Mesendoderm (in vitro differentiated cells): Measurements from ENCODE around the gene NSD2.

Source experiments
- DNase-seq: peaks from one replicate; pipeline ENCODE4 v3.0.0; 2013
- H2AK5ac ChIP-seq: 2 replicates; pipeline ENCODE4 v1.6.1; 2013; ENCODE audit warnings: low read length, inconsistent platforms
- H2BK120ac ChIP-seq: 2 replicates; pipeline ENCODE4 v1.6.1; 2013; ENCODE audit warnings: low read depth, mild to moderate bottlenecking, low read length, moderate library complexity, mixed read lengths
- H2BK15ac ChIP-seq: replicated peaks from 2 replicates; pipeline ENCODE4 v1.6.1; 2013; ENCODE audit warnings: low read depth, mild to moderate bottlenecking, moderate library complexity
- H2BK5ac ChIP-seq: 2 replicates; pipeline ENCODE4 v1.6.1; 2013; ENCODE audit warnings: low read length, inconsistent platforms
- H3K18ac ChIP-seq: 2 replicates; pipeline ENCODE4 v1.6.1; 2013; ENCODE audit warnings: mild to moderate bottlenecking, low read length, mixed read lengths
- H3K23ac ChIP-seq: one replicate; pipeline ENCODE4 v1.6.1; 2013; ENCODE audit warnings: low read length
- H3K27ac ChIP-seq: 2 replicates; pipeline ENCODE4 v1.5.1; 2013; ENCODE audit warnings: low read depth, mild to moderate bottlenecking, inconsistent platforms, low read length, moderate library complexity
- H3K27me3 ChIP-seq: 2 replicates; pipeline ENCODE4 v1.6.1; 2013; ENCODE audit warnings: low read length, control low read depth, mild to moderate bottlenecking, inconsistent platforms; ENCODE audit not compliant: insufficient read depth, poor library complexity
- H3K36me3 ChIP-seq: 2 replicates; pipeline ENCODE4 v1.6.1; 2013; ENCODE audit warnings: low read length, inconsistent platforms; ENCODE audit not compliant: control insufficient read depth, insufficient read depth
- H3K4ac ChIP-seq: one replicate; pipeline ENCODE4 v1.6.1; 2013; ENCODE audit warnings: low read depth, mild to moderate bottlenecking, low read length, moderate library complexity
- H3K4me1 ChIP-seq: 2 replicates; pipeline ENCODE4 v1.6.1; 2013; ENCODE audit warnings: low read depth, low read length, inconsistent platforms; ENCODE audit not compliant: control insufficient read depth
- H3K4me2 ChIP-seq: 2 replicates; pipeline ENCODE4 v1.6.1; 2013; ENCODE audit warnings: low read length
- H3K4me3 ChIP-seq: 2 replicates; pipeline ENCODE4 v1.5.1; 2013; ENCODE audit warnings: mild to moderate bottlenecking, low read length
- H3K56ac ChIP-seq: one replicate; pipeline ENCODE4 v1.6.1; 2013; ENCODE audit warnings: low read length
- H3K79me1 ChIP-seq: 2 replicates; pipeline ENCODE4 v1.6.1; 2013; ENCODE audit warnings: low read length, inconsistent platforms
- H3K79me2 ChIP-seq: 2 replicates; pipeline ENCODE4 v1.6.1; 2013; ENCODE audit warnings: mild to moderate bottlenecking, low read length; ENCODE audit not compliant: control insufficient read depth, insufficient read depth
- H3K9ac ChIP-seq: 2 replicates; pipeline ENCODE4 v1.6.1; 2013; ENCODE audit warnings: low read length, inconsistent platforms
- H4K5ac ChIP-seq: one replicate; pipeline ENCODE4 v1.6.1; 2013; ENCODE audit warnings: low read length
- H4K8ac ChIP-seq: one replicate; pipeline ENCODE4 v1.6.1; 2013; ENCODE audit warnings: low read depth, mild to moderate bottlenecking, control low read depth, low read length, moderate library complexity
- WGBS: extraction: QIAGEN DNeasy Blood & Tissue Kit; methylation state at CpG from one replicate; pipeline ENCODE4 v1.1.7; 2013; ENCODE audit warnings: low lambda C conversion rate, missing lambda C conversion rate; ENCODE audit not compliant: insufficient coverage; ENCODE audit errors: extremely low coverage; 5-methylcytosine and 5-hydroxymethylcytosine counted together

The NSD2 gene

GRCh38 chr4:1990348-1990645, 119.1 kb downstream of the NSD2 start:
- Histone ChIP-seq H2AK5ac (no peak overlapping the region), H3K36me3 (peaks cover 1% of the 10 kb centered on the region), H2BK5ac (no peak overlapping the region), H3K79me2 (peaks cover 13% of the 10 kb centered on the region), H3K4me1 (no peaks in the 10 kb centered on the region), H3K27me3 (no peaks in the 10 kb centered on the region), H3K4me2 (no peak overlapping the region), H2BK15ac (no peak overlapping the region), H4K8ac (no peak overlapping the region), H3K79me1 (peaks cover 15% of the 10 kb centered on the region), H3K9ac (no peak overlapping the region), H3K4me3 (no peak overlapping the region), H4K5ac (no peak overlapping the region), H3K56ac (no peak overlapping the region), H3K27ac (no peak overlapping the region), H2BK120ac (no peak overlapping the region), H3K4ac (no peak overlapping the region), H3K23ac (no peak overlapping the region), H3K18ac (no peak overlapping the region)
- no peak for DNase-seq
- WGBS: no CpG with 5 or more reads among the region's 10 CpGs

- Histone ChIP-seq H3K4me2 (no peak overlapping the region), H2BK15ac (no peak overlapping the region), H3K18ac (no peak overlapping the region), H3K56ac (no peak overlapping the region), H2BK120ac (no peak overlapping the region), H4K8ac (no peak overlapping the region), H3K4ac (no peak overlapping the region), H4K5ac (no peak overlapping the region), H3K36me3 (peaks cover 1% of the 10 kb centered on the region), H2AK5ac (no peak overlapping the region), H3K4me3 (no peak overlapping the region), H3K27ac (no peak overlapping the region), H3K4me1 (no peaks in the 10 kb centered on the region), H3K79me1 (peaks cover 15% of the 10 kb centered on the region), H3K9ac (no peak overlapping the region), H3K27me3 (no peaks in the 10 kb centered on the region), H2BK5ac (no peak overlapping the region), H3K23ac (no peak overlapping the region), H3K79me2 (peaks cover 14% of the 10 kb centered on the region)
- DNase-seq: no peak
- no CpG with 5 or more reads among the region's 5 CpGs for WGBS
Measured at GRCh38 chr4:1990676-1991075, 119.5 kb downstream of the NSD2 start.

- Histone ChIP-seq H2BK5ac (no peak overlapping the region), H3K4ac (no peak overlapping the region), H3K36me3 (peaks cover 1% of the 10 kb centered on the region), H2BK120ac (no peak overlapping the region), H2BK15ac (no peak overlapping the region), H3K27ac (no peak overlapping the region), H3K4me2 (no peak overlapping the region), H3K27me3 (no peaks in the 10 kb centered on the region), H2AK5ac (no peak overlapping the region), H4K8ac (no peak overlapping the region), H3K4me1 (no peaks in the 10 kb centered on the region), H3K56ac (no peak overlapping the region), H3K79me1 (peaks cover 15% of the 10 kb centered on the region), H3K18ac (no peak overlapping the region), H4K5ac (no peak overlapping the region), H3K79me2 (peaks cover 17% of the 10 kb centered on the region), H3K23ac (no peak overlapping the region), H3K9ac (no peak overlapping the region), H3K4me3 (no peak overlapping the region)
- WGBS: no CpG with 5 or more reads among the region's 11 CpGs
- no peak for DNase-seq
Measured at GRCh38 chr4:1991087-1991486, 119.9 kb downstream of the NSD2 start.

GRCh38 chr4:1991596-1992434, 120.6 kb downstream of the NSD2 start:
- Histone ChIP-seq H3K27me3 (no peaks in the 10 kb centered on the region), H3K23ac (no peak overlapping the region), H4K5ac (no peak overlapping the region), H3K79me2 (peaks cover 22% of the 10 kb centered on the region), H3K9ac (no peak overlapping the region), H3K4ac (no peak overlapping the region), H3K4me1 (no peaks in the 10 kb centered on the region), H3K4me3 (no peak overlapping the region), H4K8ac (no peak overlapping the region), H2BK120ac (no peak overlapping the region), H3K79me1 (peaks cover 15% of the 10 kb centered on the region), H3K4me2 (no peak overlapping the region), H2AK5ac (no peak overlapping the region), H2BK15ac (no peak overlapping the region), H3K27ac (no peak overlapping the region), H3K18ac (no peak overlapping the region), H2BK5ac (no peak overlapping the region), H3K36me3 (peaks cover under 1% of the 10 kb centered on the region), H3K56ac (peak overlapping the region; percentile 42)
- DNase-seq: no peak
- no CpG with 5 or more reads among the region's 37 CpGs for WGBS

- DNase-seq: peak; percentile 84
- H4K5ac ChIP-seq: no peak overlapping the region
- no peaks in the 10 kb centered on the region for H3K27me3 ChIP-seq
- H2BK15ac ChIP-seq: no peak overlapping the region
- no peak overlapping the region for H3K9ac ChIP-seq
- H3K18ac ChIP-seq: no peak overlapping the region
- H3K4me3 ChIP-seq: no peak overlapping the region
- H3K23ac ChIP-seq: no peak overlapping the region
- H3K4me1 ChIP-seq: no peaks in the 10 kb centered on the region
- WGBS: no CpG with 5 or more reads among the region's 45 CpGs
- no peaks in the 10 kb centered on the region for H3K36me3 ChIP-seq
- H3K79me1 ChIP-seq: peaks cover 16% of the 10 kb centered on the region
- H2AK5ac ChIP-seq: no peak overlapping the region
- H3K27ac ChIP-seq: no peak overlapping the region
- peak overlapping the region; percentile 42 for H3K56ac ChIP-seq
- H2BK120ac ChIP-seq: no peak overlapping the region
- H3K79me2 ChIP-seq: peaks cover 26% of the 10 kb centered on the region
- H3K4ac ChIP-seq: no peak overlapping the region
- H3K4me2 ChIP-seq: no peak overlapping the region
- H4K8ac ChIP-seq: no peak overlapping the region
- no peak overlapping the region for H2BK5ac ChIP-seq
Measured at GRCh38 chr4:1992468-1993168, 121.4 kb downstream of the NSD2 start.
